ES-I3 (cell line): Measurements from ENCODE around the gene SMYD2.

ENCODE experiments used
- H3K36me3 ChIP-seq: 2 replicates; pipeline ENCODE4 v1.6.1; 2013; ENCODE audit warnings: mild to moderate bottlenecking, low read length, control low read depth, moderate library complexity; ENCODE audit not compliant: insufficient read depth
- H3K4me1 ChIP-seq: 2 replicates; pipeline ENCODE4 v1.6.1; 2013; ENCODE audit warnings: mild to moderate bottlenecking, control low read depth, low read length; ENCODE audit not compliant: insufficient read depth
- H3K9ac ChIP-seq: 2 replicates; pipeline ENCODE4 v1.6.1; 2013; ENCODE audit warnings: low read depth, mild to moderate bottlenecking, low read length, moderate library complexity
- H3K9me3 ChIP-seq: 2 replicates; pipeline ENCODE4 v1.6.1; 2013; ENCODE audit warnings: mild to moderate bottlenecking, low read length, moderate library complexity; ENCODE audit not compliant: control insufficient read depth, insufficient read depth

Gene SMYD2

DNA sequence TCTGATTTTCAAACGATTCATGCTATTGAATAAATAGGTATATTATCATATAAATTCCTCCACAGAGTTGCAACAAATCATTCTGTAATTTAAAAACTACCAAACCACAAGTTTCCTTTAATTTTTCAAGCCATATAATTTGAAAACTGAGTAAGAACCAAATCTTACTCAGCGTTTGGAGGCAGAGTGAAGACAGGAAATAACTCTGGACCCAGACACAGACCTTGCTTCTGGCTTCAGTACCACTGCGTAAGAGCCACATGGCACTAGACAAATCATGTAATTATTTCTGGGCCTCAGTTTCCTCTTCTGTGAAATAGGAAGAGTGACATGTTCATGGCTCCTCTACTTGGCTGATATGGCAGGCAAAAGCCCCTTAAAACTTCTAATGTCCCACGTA lies 82.4 kb downstream of the SMYD2 start:
- H3K9ac ChIP-seq: no peak overlapping the region
- no peaks in the 10 kb centered on the region for H3K4me1 ChIP-seq
- no peaks in the 10 kb centered on the region for H3K9me3 ChIP-seq
- H3K36me3 ChIP-seq: peaks cover 18% of the 10 kb centered on the region

DNA sequence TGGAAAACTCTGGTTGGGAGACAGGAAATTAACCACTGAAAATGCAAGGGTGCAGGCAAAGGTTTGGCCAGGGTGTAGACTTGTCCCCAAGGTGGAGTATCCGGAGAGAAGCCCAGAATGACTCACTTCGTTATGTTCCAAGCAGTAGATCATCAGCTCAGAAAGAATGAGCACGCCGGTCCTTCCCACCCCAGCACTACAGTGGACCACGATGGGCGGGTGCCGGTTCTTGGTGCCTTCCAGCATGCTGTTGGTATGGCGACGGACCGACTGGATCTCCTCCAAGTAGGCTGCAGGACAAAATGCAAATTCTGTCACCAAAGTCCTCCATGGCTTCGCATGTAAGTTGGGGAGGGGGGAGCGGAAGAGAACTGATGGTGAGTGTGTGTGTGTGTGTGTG lies 83.4 kb downstream of the SMYD2 start:
- Histone ChIP-seq H3K4me1 (no peaks in the 10 kb centered on the region), H3K9ac (no peak overlapping the region), H3K9me3 (no peaks in the 10 kb centered on the region), H3K36me3 (peaks cover 18% of the 10 kb centered on the region)

DNA sequence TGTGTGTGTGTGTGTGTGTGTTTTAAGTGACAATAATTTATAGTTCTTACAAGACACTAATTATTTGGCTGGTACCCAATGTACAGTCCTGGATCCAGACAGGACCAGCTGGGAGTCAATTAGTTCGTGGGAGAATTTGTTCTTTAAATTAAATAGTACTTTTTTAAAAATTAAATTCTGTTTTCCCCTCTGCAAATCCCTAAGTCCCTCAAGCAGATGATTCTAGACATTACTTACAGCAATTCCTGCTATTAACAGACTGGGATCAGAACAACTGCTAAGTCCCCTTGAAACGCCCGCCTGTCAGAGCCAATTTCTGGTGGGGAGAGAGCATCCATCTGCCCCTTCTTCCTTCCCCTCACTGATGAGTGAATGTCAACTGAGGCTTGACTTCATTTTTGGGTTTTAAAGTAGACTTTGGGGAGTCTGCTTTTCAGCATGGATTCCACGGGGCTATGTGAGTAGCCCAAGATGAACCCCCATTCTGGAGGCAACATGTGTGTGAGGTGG lies 83.9 kb downstream of the SMYD2 start:
- Histone ChIP-seq H3K9ac (no peak overlapping the region), H3K4me1 (no peaks in the 10 kb centered on the region), H3K9me3 (no peaks in the 10 kb centered on the region), H3K36me3 (peaks cover 18% of the 10 kb centered on the region)

DNA sequence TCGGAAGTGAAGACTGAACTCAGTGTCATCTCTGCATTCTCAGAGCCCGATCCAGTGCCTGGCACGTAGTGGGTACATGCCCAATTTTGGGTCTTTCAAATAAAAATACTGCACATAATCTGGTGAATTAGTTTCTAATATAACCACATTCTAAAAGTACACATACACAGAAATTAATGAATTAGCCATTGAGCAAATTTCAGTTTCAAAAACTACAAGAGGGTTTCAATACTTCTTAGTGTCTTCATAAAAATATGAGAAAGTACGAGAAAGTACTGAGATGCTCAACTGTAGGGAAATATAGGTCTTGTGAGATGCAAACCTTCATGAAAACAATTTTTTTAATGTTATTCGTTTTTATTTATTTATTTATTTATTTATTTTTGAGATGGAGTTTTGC lies 86.9 kb downstream of the SMYD2 start:
- no peaks in the 10 kb centered on the region for H3K4me1 ChIP-seq
- peaks cover 14% of the 10 kb centered on the region for H3K36me3 ChIP-seq
- H3K9ac ChIP-seq: no peak overlapping the region
- H3K9me3 ChIP-seq: no peaks in the 10 kb centered on the region

DNA sequence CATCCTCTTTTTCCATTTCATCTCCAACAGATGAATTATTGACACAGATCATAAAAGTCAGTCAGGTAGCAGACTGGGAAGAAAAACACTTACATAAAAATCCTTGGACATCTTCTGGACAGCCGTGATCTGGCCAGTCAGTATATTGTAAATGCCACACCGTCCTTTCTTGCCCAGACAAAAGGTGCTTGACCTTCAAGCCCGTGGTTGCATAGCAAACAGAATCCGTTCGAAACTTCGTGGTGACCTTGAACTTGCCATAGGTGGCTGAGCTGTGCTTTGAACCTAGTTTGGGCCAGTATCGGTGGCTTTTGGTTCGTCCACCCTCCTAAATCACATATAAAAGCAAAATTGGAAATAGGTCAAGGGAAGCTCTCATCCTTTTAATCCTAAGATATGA lies 88.4 kb downstream of the SMYD2 start:
- Histone ChIP-seq H3K4me1 (no peaks in the 10 kb centered on the region), H3K36me3 (peaks cover 14% of the 10 kb centered on the region), H3K9me3 (no peaks in the 10 kb centered on the region), H3K9ac (no peak overlapping the region)

DNA sequence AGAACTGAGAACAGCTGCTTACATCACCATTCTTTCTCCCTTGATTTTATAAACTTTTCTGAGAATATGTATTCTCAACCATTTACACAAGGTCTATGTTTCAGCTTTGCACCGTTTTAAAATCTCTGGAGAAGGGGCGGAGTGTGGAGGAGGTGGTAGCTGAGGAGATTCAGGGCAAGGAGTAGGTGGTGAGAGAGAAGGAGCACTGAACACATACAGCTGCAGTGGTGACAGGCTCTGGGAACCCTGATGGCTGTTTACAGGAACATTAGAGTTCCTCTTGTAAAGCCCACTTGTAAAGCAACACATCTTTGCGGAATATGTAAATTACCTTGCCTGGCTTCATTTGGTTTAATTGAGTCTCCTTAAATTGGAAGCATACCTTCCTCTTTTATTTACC lies 89.7 kb downstream of the SMYD2 start:
- peaks cover 14% of the 10 kb centered on the region for H3K36me3 ChIP-seq
- H3K9ac ChIP-seq: no peak overlapping the region
- no peaks in the 10 kb centered on the region for H3K4me1 ChIP-seq

DNA sequence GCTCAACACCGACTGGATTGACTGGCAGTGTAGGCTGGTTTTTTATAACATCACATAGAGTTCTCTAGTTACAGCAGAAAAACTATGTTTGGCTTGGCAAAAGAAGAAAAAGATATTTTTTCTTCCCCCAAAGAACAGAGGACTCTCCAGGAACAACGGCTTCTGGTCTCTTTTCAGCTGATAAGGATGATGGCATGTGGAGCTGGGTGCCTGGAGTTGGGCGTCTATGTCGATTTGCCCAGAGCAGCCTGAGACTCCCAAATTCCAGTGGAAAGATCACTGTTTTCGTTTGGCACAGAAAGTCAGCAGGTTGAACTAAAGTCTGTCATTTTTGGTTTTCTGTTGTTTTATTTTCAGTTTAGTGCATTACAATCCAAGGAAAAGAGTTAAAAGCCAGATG lies 91.1 kb downstream of the SMYD2 start:
- H3K9ac ChIP-seq: no peak overlapping the region
- H3K9me3 ChIP-seq: no peaks in the 10 kb centered on the region

More for the DNA sequence above, 89.7 kb downstream of the SMYD2 start:
- H3K9me3 ChIP-seq: no peaks in the 10 kb centered on the region

DNA sequence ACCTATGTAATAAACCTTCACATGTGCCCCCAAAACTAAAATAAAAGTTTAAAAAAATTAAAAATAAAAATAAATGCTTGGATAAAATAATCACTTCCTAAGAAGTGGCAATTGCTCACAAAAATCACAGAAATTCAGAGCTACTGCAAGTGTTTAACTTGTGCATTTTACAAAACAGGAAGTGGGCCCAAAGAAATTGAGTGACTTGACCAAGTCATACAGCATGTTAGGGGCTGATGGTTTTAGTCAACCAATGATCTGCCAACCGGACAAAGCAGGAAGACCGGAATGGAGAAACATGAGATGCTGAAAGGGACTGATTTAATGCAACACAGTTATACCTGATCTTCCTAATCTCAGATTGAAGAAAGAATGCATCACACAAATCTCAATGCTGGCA lies 96.5 kb downstream of the SMYD2 start:
- no peaks in the 10 kb centered on the region for H3K9me3 ChIP-seq
- H3K4me1 ChIP-seq: peaks cover 23% of the 10 kb centered on the region
- H3K9ac ChIP-seq: no peak overlapping the region
- peaks cover 16% of the 10 kb centered on the region for H3K36me3 ChIP-seq

More for the DNA sequence above, 91.1 kb downstream of the SMYD2 start:
- H3K36me3 ChIP-seq: peaks cover 14% of the 10 kb centered on the region
- H3K4me1 ChIP-seq: no peaks in the 10 kb centered on the region

DNA sequence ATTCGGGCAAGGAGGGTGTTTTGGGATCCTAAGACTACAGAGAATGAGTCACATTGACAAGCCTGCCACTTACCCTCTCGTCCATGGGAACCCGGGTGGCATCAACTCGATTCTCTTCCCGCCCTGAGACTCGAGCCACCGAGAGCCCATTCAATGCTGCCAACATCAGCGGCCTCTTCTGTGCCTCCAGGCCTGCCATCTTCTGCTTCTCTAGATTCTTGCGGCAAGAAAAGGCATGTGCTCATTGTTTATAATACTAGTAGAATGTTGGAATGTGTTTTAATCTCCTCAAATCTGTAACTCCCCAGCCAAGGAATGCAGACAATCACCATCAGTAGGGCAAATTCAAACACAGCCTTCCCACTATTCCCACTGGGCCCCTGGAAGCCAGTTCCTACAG lies 96.9 kb downstream of the SMYD2 start:
- H3K9ac ChIP-seq: no peak overlapping the region
- H3K4me1 ChIP-seq: peaks cover 23% of the 10 kb centered on the region
- no peaks in the 10 kb centered on the region for H3K9me3 ChIP-seq
- peaks cover 16% of the 10 kb centered on the region for H3K36me3 ChIP-seq

DNA sequence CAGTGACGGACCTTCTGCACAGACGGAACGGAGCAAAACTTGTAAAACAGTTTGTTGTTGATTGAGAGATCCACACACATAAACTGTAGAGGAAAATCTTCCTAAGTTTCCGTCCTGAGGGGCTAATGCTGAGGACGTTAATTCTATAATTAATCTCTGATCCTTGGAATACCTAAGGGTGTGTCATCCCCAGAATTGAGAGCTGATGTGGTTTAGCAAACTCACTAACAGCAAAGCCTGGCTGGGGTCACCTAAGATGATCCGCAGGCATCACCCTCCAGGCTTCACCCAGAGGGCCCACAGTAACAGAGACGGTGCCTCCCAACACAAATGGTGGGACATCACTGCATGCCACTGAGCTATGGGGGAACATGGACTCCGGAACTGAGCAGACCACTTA lies 97.5 kb downstream of the SMYD2 start:
- Histone ChIP-seq H3K36me3 (peaks cover 14% of the 10 kb centered on the region), H3K9ac (no peak overlapping the region), H3K4me1 (peaks cover 23% of the 10 kb centered on the region), H3K9me3 (no peaks in the 10 kb centered on the region)

DNA sequence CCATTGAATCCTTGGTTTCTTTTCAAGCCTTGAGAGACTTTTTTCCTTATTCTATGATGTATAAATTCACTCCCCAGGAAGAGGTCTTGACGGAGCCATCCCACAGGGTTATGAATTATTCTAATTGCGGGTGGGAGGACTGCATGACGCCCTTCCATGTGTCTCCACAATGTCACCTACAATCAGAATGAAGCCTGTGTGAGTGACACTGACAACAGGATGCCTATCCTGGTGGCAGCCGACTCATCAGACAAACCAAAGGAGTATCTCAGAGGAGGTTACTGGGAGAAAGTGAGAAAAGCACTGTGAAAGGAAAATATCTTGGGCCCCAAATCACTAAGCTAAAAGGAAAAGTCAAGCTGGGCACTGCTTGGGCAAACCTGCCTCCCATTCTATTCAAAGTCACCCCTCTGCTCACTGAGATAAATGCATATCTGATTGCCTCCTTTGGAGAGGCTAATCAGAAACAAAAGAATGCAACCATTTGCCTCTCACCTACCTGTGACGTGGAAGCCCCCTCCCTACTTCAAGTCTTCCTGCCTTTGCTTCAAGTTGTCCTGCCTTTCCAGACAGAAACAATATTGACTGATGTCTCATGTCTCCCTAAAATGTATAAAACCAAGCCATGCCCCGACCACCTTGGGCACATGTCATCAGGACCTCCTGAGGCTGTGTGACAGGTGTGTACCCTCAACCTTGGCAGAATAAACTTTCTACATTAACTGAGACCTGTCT lies 98.4 kb downstream of the SMYD2 start:
- Histone ChIP-seq H3K9ac (no peak overlapping the region), H3K9me3 (no peaks in the 10 kb centered on the region), H3K4me1 (peaks cover 23% of the 10 kb centered on the region), H3K36me3 (peaks cover 16% of the 10 kb centered on the region)

DNA sequence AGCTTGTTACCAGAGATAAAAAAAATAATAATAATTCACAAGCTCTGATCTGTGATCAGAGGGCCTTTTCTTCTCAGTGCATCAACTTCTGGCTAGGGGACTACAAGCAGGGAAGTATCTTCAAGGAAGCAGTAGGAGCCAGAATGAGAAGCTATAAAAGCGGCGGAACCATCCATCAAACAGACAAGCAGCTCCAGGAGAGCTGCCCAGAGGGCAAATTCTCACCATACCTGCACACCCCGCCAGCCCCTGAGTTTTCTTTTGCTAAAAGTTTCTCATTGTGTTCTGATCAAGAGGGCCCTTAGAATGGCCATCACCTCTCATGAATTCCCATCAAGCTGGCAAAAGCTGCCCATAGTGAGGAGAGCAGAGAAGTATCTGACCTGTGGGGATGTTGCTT lies 99.4 kb downstream of the SMYD2 start:
- peaks cover 23% of the 10 kb centered on the region for H3K4me1 ChIP-seq
- no peaks in the 10 kb centered on the region for H3K9me3 ChIP-seq
- peaks cover 20% of the 10 kb centered on the region for H3K36me3 ChIP-seq
- H3K9ac ChIP-seq: no peak overlapping the region

DNA sequence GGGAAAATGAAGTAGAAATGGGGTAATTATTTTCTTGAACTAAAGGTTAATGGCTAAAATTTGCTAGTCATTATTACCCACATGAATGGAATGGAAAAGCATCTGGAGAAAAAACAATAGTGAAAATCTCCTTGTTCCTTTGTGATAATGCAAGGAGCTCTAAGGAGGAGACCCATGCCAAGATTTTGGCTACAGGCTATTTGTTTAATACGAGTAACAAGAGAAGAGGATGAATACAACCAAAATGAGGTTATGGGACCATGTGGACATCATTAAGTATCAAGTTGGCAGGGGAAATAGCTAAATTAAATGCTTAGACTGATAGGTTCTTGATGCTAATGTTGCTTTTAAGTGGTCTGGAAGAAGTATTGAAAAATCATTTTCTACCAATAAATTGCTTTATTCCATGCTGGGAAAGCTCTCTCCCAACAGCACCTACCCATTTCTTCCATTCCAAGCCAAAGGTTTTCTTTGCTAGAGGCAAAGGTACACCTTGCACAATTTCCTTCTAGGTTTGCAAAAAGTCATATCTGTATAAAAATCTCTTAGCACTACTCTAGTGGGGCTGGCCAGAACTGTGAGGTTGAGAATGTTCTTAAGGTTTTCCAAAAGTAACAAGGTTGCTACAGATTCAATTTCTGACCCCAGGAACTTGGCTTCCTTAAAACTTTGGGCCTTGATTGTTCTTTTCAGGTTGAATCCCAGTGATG lies 100.2 kb downstream of the SMYD2 start:
- peaks cover 20% of the 10 kb centered on the region for H3K36me3 ChIP-seq
- H3K9ac ChIP-seq: no peak overlapping the region
- peaks cover 23% of the 10 kb centered on the region for H3K4me1 ChIP-seq
- H3K9me3 ChIP-seq: no peaks in the 10 kb centered on the region

DNA sequence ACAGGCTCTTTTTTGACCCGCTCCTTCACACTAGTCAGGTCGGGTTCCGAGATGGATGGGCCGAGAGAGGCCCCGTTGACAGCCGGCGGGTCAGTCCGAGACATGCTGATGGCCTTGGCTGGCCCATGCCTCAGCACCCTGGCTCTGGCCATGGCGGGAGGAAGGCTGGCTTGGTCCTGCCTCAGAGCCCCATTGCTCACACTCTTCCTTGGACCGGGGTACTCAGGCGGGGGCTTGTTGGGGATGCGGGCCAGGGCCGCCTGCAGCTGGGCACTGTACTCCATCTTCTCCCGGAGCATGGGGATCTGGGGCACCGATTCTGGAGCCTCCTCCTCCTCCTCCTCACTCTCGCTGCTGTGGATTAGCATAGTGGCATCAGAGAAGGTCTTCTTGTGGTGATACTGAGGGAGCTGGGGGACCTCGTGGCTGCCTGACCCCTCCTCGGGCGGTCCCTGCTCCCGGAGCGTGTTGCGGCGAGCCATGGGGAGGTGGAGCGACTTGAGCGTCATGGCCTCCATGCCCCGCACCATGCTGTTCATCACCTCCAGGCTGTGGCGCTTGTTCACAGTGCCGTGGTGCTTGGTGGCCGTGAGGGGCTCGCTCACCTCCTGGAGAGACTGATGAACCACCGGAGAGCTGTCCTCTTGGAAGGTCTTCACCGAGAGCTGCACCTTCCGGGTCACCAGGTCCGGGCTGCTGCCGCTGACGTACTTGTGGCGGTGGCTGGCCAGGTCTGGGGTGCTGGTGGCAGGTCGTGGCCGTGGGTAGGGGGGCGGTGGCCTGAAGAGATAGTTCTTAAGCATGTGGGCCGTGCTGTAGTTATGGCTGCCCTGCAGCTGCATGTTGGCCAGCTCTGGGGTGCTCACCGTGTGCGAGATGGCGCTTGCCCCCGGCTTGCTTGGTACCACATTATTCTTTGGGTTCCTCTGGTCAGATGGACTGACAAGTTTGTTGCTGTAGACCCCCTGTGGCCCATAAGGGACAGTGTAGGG lies 102.7 kb downstream of the SMYD2 start:
- H3K9ac ChIP-seq: no peak overlapping the region
- no peaks in the 10 kb centered on the region for H3K9me3 ChIP-seq
- H3K36me3 ChIP-seq: peaks cover 24% of the 10 kb centered on the region
- H3K4me1 ChIP-seq: peaks cover 23% of the 10 kb centered on the region
